ENCODE results near the gene PTPRT. TPM values are rescaled to one million over a fixed set of nuclear protein-coding genes. Genes with fewer than 3 reads are reported as not detected.

The PTPRT gene
- total RNA-seq, 1 donor from 2014 or later = 0.11 TPM

DNA sequence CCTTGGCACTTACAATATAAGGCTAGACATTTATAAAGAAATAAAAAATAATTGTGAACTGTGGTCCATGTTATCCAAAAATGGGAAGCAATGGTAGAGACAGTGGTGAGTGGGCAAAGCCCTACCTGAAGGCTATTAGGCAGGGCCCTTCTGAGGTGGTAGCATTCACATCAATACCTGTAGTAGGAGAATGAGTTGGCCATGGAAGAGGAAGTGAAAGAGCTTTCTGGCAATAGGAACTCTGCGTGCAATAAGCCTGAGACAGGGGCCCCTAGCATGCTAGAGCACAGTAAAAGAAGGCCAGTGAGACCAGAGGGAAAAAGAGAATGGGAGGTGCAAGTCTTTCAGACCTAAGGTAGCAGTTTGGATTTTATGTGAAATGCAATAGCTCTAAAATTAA lies 754.5 kb downstream of the PTPRT start:
- ATAC-seq (ENCODE audit: poor library complexity) (no peak), DNase-seq (no peak)
- intact Hi-C loops (cut with DNase I) = no loop called here

DNA sequence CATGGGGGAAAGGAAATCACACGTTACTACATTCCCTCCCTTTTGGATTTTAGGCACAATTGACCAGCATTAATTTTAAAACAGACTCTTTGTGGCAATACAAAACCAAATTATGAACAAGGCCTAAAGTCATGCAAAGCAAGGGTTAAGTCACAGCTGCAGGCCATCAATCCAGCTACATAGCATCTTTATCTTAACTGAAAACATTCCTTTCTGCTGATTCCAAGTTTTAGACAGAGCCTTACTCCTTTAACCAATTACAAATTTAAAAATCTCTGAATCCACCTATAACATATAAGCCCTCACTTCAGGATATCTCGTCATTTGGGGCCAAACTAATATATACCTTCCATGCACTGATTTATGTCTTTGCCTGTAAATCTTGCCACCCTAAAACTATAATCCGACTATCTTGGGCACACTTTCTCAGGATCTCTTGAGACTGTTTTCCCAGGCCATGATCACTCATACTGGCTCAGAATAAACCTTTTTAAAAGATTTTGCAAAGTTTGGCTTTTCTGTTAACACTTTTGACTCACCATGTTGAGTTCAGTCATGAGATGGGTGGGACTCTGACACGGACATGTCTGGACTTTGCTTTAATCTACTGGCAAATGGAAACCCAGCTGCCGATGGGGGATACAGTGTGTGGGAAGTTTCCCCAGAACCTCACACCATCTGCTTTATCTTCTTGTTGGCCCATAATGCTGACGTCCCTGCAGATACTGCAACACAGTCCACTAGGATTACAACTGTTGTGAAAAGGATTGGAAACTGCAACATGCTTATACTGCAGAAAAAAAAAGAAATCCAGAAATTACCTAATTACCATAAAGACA lies 757.0 kb downstream of the PTPRT start:
- intact Hi-C loops (cut with DNase I) = no loop called here
- peak; percentile 89 for ATAC-seq (ENCODE audit: poor library complexity)
- no peak for DNase-seq

DNA sequence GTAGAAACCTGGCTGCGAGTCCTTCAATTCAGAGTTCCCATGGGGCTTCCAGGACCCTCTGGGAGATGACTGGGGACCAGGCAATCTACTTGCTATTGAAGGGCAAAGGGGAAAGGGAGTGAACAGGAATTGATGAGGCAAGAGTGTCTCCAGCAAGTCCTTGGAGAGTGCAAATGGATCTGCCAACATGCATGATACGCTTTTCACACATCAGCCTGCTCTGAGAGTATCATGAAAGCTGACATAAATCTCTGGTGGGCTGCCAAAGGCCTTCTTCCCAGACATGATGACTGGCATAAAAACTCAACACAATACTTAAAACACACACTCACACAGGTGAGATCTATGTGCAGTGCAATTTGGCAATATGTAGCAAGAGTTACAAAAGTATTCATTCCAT lies 759.1 kb downstream of the PTPRT start:
- intact Hi-C loops (cut with DNase I) = no loop called here
- DNase-seq (no peak), ATAC-seq (ENCODE audit: poor library complexity) (no peak)

- intact Hi-C loops (cut with DNase I) = no loop called here
- peak; percentile 69 for ATAC-seq (ENCODE audit: poor library complexity)
Measured at GRCh38 chr20:42429761-42430458, 759.8 kb downstream of the PTPRT start.

GRCh38 chr20:42419814-42420532 lies 769.7 kb downstream of the PTPRT start:
- ATAC-seq (ENCODE audit: poor library complexity) (no peak), DNase-seq (no peak)
- intact Hi-C loops (cut with DNase I) = no loop called here

More at GRCh38 chr20:42429761-42430458, 759.8 kb downstream of the PTPRT start:
- peak; percentile 59 for DNase-seq

DNA sequence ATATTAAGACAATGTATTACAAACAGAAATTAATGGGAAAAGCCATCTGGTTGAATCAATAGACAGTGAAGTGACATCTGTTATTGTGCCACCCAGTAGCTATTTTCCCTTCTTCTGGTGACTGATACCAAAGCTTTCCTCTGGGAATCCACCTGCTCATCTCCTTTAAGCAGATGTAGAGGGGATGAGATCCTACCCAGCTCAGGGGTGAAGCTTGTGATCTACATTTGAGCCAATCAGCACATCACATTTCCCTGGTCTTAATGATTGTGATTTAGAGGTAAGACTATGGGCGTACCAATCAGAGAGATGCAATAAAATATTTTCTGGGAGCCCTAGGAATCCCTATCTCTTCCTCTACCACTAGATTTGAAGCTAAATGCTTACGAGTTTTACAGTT lies 782.9 kb downstream of the PTPRT start:
- ATAC-seq (ENCODE audit: poor library complexity) (no peak), DNase-seq (no peak)
- intact Hi-C loops (cut with DNase I) = no loop called here

DNA sequence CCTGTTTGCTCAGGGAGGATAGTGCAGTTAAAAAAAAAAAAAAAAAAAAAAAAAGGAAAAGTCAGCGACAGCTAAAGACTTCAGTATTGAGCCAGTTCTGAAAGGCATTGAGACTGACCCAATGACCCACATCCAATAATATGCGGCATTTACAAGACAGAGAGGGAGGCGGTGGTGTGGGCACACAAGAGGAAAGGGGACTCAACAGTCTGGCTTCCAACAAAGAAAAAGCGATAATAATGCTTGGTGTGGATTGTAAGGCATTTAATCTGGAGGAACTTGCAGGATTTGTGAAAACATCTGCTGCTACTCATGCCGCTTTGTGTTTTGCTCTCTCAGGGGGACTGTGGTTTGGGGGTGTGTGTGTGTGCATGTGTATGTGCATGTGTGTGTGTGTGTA lies 787.3 kb downstream of the PTPRT start:
- intact Hi-C loops (cut with DNase I) = no loop called here
- DNase-seq (no peak), ATAC-seq (ENCODE audit: poor library complexity) (no peak)

DNA sequence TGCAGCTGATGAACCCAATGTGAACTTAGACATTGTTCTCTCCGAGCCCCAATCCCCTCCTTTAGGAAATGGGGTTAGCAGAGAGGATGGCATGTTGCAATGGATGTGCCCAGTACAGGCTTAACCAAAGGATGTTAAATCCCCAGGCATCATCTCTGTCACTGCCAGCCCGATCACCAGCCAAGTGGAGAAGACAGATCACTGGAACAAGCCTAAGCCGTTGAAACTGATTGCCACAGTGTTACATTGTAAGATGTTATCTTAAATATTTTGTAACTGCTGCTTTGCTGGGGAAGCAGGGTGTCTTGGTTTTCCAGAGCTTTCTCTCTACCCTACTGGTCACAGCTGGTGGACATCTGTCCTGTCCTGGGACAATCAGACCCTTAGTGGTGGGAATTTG lies 788.1 kb downstream of the PTPRT start:
- intact Hi-C loops (cut with DNase I) = no loop called here
- no peak for DNase-seq
- no peak for ATAC-seq (ENCODE audit: poor library complexity)

- intact Hi-C loops (cut with DNase I) = no loop called here
- ATAC-seq (ENCODE audit: poor library complexity) (no peak), DNase-seq (no peak)
Measured at GRCh38 chr20:42399802-42400201, 789.9 kb downstream of the PTPRT start.

GRCh38 chr20:42392442-42392841 lies 797.3 kb downstream of the PTPRT start:
- intact Hi-C loops (cut with DNase I) = no loop called here
- ATAC-seq (ENCODE audit: poor library complexity) (peak; percentile 93), DNase-seq (no peak)

GRCh38 chr20:42391807-42392206 lies 797.9 kb downstream of the PTPRT start:
- intact Hi-C loops (cut with DNase I) = no loop called here
- ATAC-seq (ENCODE audit: poor library complexity) (no peak), DNase-seq (no peak)

DNA sequence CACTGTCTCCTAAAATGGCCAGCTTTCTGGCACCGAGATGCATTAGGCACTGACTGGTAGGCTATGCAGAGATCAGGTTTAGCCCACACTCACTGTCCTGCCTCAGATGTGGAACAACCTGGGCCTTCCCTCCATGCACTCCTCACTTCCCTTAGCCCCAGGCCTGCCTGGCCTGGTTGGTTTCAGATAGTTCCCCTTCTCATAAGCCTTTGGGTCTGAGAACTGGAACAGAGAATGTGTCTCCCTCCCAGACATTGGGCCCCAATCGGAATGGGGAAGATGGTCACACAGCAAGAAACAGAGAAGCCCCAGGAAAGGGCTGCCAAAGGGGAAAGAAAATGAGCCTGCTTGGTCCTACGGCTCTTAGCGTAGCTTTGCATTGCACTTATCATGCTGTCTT lies 809.4 kb downstream of the PTPRT start:
- no peak for ATAC-seq (ENCODE audit: poor library complexity)
- intact Hi-C loops (cut with DNase I) = no loop called here
- no peak for DNase-seq

DNA sequence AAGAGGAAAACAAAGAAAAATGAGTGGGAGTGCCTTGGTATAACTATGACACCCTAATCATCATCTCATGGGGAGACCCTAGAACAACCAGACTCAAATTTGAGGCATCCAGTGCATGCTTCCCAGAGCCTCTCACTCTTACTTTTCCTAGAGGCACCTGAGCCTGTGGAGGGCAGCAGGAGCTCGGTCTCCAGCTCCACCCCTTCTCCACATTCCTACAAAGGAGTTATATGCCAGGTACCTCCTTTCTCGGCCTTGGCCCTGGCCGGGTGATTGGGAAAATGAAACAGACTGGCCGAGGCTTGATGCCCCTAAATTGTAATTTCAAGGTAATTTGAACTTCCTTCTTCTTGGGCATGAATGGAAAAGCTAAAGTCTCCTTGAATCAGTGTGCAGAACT lies 810.3 kb downstream of the PTPRT start:
- ATAC-seq (ENCODE audit: poor library complexity) (no peak), DNase-seq (no peak)
- intact Hi-C loops (cut with DNase I) = no loop called here

DNA sequence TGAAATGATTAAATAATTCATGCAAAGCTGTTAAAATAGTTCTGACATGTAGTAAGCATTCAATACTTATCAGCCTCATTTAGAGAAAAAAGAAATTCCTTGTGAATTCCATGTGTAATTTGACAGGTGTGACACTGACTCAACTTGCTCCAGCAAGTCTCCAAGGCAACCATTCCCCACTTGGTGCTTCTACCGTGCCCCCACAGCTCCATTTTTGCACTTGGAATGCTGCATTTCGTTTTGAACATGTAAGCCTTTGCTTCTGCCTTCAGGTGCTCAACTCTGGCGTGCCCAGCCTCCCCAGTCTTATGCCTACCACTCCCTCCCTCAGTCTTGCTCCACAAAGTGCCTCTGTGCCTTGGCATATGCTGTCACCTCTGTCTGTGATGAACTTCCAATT lies 810.9 kb downstream of the PTPRT start:
- ATAC-seq (ENCODE audit: poor library complexity) = no peak
- no peak for DNase-seq

DNA sequence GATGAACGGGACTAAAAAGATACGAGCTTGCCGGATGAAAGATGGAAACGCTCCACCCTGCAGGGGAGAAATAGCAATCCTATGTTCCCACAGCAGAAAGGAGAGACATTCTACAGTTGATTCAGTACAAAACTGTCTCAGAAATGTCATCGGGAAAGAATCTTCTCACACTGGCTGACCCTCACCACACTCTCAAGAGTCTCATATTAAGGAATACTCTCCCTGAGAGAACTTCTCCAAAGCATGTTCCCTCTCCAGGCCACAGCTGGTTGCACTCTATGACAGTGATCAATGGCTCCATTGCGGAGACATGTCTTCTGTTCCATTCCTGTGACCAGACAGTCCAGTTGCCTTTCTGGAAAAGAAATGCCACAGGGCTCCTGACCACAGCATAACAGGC lies 813.6 kb downstream of the PTPRT start:
- intact Hi-C loops (cut with DNase I) = no loop called here
- DNase-seq (no peak), ATAC-seq (ENCODE audit: poor library complexity) (no peak)

More for the DNA sequence above, 810.9 kb downstream of the PTPRT start:
- intact Hi-C loops (cut with DNase I) = no loop called here

GRCh38 chr20:42373049-42373448 lies 816.7 kb downstream of the PTPRT start:
- ATAC-seq (ENCODE audit: poor library complexity) = peak; percentile 31
- DNase-seq = no peak
- intact Hi-C loops (cut with DNase I) = no loop called here

GRCh38 chr20:42370075-42370474 lies 819.6 kb downstream of the PTPRT start:
- no peak for ATAC-seq (ENCODE audit: poor library complexity)
- intact Hi-C loops (cut with DNase I) = no loop called here
- DNase-seq = no peak

GRCh38 chr20:42368910-42369309 lies 820.8 kb downstream of the PTPRT start:
- intact Hi-C loops (cut with DNase I) = no loop called here

DNA sequence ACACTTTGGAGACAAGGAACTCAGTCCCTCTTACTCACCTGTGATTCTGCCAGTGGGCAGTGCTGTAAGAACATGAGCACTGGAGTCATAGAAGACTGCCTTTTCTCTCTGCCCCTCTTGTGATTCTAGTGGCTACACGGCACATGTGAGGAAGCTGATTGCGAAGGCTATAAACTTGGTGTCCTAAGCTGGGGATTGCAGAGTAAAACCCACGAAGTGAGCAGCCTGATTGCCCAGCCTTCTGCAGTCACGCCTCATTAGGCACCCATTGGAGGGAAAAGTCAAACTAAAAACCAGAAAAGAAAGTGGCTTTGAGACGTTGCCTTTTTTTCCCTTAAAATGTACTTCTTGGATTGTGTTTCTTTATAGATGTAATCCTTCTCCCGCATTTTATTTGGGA lies 823.1 kb downstream of the PTPRT start:
- intact Hi-C loops (cut with DNase I) = no loop called here
- DNase-seq (no peak), ATAC-seq (ENCODE audit: poor library complexity) (no peak)

More at GRCh38 chr20:42368910-42369309, 820.8 kb downstream of the PTPRT start:
- ATAC-seq (ENCODE audit: poor library complexity) = no peak
- DNase-seq = no peak

DNA sequence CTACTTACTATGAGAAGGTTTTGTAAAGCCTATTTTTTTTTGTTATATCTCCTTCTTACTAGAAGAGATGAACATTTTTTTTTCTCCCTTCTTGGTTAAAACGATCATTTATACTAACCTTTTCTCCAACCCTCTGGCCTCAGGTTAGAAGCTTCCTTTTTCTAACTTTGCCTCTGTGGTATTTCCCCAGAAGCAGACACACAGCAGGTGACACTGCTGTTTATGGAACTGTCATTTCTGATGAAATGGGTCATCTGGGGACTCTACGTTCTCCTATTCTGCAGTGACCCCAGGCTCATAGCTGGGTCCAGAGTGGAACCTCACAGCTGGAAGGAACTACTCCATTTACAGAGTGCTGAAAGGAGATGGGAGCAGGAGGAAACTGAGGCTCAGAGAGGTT lies 825.3 kb downstream of the PTPRT start:
- ATAC-seq (ENCODE audit: poor library complexity) (no peak), DNase-seq (no peak)
- intact Hi-C loops (cut with DNase I) = no loop called here

All from Right ventricle myocardium superior (tissue), 1 donor.